GM12891 (cell line): ENCODE data around the gene FANCC.

Source experiments
- POLR2A ChIP-seq: IDR thresholded peaks from 2 replicates; pipeline ENCODE4 v1.6.1; 2011; ENCODE audit warnings: low read depth, low read length, control low read depth
- POLR2AphosphoS5 ChIP-seq: IDR thresholded peaks from 2 replicates; pipeline ENCODE4 v1.6.1; 2011; ENCODE audit warnings: low read depth, low read length, control low read depth
- POU2F2 ChIP-seq: IDR thresholded peaks from 2 replicates; pipeline ENCODE4 v1.6.1; 2011; ENCODE audit warnings: low read depth, mild to moderate bottlenecking, control low read depth, low read length, moderate library complexity
- TAF1 ChIP-seq: IDR thresholded peaks from 2 replicates; pipeline ENCODE4 v1.6.1; 2011; ENCODE audit warnings: low read depth, low read length, control low read depth

GRCh38 chr9:95130484-95130883 lies 187.0 kb downstream of the FANCC start:
- TF ChIP-seq POLR2A (no peak), TAF1 (no peak), POU2F2 (no peak), POLR2AphosphoS5 (no peak)
